GM21717 (cell line): ENCODE measurements around the gene KATNAL1.
"Not testable (repeated sequence)": the region's sequence is repeated elsewhere in the genome, so short reads cannot be mapped to it uniquely, and the experiment has no call there.

Experiments
- ATAC-seq: cut with Tn5 transposase; IDR thresholded peaks from one replicate; pipeline ENCODE4 v1.9.1; 2021; ENCODE audit warnings: mild to moderate bottlenecking, moderate library complexity; ENCODE audit not compliant: unreplicated experiment

The KATNAL1 gene

GRCh38 chr13:30222254-30222653, 85.1 kb downstream of the KATNAL1 start:
- no peak for ATAC-seq

GRCh38 chr13:30216111-30216510, 91.2 kb downstream of the KATNAL1 start:
- no peak for ATAC-seq

- ATAC-seq = no peak
Measured at GRCh38 chr13:30212256-30212655, 95.1 kb downstream of the KATNAL1 start.

GRCh38 chr13:30211745-30212144, 95.6 kb downstream of the KATNAL1 start:
- ATAC-seq = no peak

- peak; percentile 49 for ATAC-seq
Measured at GRCh38 chr13:30204564-30204963, 102.8 kb downstream of the KATNAL1 start.

GRCh38 chr13:30196025-30196424, 111.3 kb downstream of the KATNAL1 start:
- ATAC-seq = no peak

GRCh38 chr13:30194906-30195305, 112.4 kb downstream of the KATNAL1 start:
- no peak for ATAC-seq

- no peak for ATAC-seq
Measured at GRCh38 chr13:30193279-30194234, 113.8 kb downstream of the KATNAL1 start.

- no peak for ATAC-seq
Measured at GRCh38 chr13:30192320-30193093, 114.8 kb downstream of the KATNAL1 start.

- no peak for ATAC-seq
Measured at GRCh38 chr13:30191491-30192100, 115.8 kb downstream of the KATNAL1 start.

- no peak for ATAC-seq
Measured at GRCh38 chr13:30186634-30187415, 120.5 kb downstream of the KATNAL1 start.

- ATAC-seq = no peak
Measured at GRCh38 chr13:30181888-30182651, 125.3 kb downstream of the KATNAL1 start.

GRCh38 chr13:30179597-30180276, 127.6 kb downstream of the KATNAL1 start:
- ATAC-seq = no peak

- no peak for ATAC-seq
Measured at GRCh38 chr13:30178976-30179375, 128.4 kb downstream of the KATNAL1 start.

GRCh38 chr13:30175166-30175565, 132.2 kb downstream of the KATNAL1 start:
- no peak for ATAC-seq

- ATAC-seq = not testable (repeated sequence)
Measured at GRCh38 chr13:30174250-30174649, 133.1 kb downstream of the KATNAL1 start.

- no peak for ATAC-seq
Measured at GRCh38 chr13:30173303-30173610, 134.1 kb downstream of the KATNAL1 start.

- ATAC-seq = no peak
Measured at GRCh38 chr13:30172593-30173302, 134.6 kb downstream of the KATNAL1 start.

- no peak for ATAC-seq
Measured at GRCh38 chr13:30170569-30170968, 136.8 kb downstream of the KATNAL1 start.
